Measurements from ENCODE around the gene KCNQ1.

KCNQ1 gene

DNA sequence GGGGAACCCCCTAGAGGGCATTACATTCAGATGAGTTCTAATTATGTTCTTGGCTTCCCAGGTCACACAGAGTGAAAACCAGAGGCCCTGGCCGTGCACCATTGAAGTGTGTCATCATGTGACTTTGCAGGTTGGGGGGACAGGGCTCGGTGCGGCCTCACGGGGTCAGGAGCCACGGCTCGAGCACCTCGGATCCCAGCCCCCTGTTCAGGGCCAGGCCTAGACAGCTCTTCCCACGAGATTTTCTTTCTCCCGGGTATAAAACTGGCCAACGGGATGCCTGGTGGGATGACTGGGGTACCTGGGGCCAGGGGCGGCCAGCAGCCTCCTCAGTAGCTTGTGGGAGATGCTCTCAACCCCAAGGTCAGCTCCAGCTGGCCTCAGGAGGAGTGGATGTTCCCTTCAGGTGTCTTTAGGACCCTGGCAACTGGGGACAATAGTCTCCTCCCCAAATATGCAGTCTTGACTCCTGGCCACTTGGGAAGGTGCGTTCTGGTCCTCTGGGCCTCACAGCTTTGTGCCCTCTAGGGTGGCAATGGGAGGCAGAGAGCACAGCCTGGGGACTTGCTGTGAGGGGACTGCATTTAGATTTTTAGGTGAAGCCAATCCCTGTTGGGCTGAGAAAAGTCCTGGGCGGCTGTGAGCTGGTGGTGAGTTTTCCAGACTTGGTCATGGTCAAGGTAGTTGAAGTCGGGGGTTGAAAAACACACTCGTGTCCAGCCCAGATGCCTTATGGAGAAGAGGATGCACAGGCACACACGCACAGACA lies 95.6 kb downstream of the KCNQ1 start:
- peaks cover 0 to 23% (median 14%) of the 10 kb centered on the region in 4 experiments for H3K4me1 ChIP-seq (ENCODE audit: control extremely low read depth in 1 of 4, control insufficient read depth in 4 of 4, insufficient read depth in 4 of 4, low read length in 3 of 4)
- 98% methylated on average over 16 of the region's 16 CpGs for WGBS (ENCODE audit: insufficient coverage)
- POLR2A ChIA-PET: no interaction called here
- H3K36me3 ChIP-seq (ENCODE audit: control insufficient read depth in 4 of 4, insufficient read depth in 4 of 4, low read length in 3 of 4): no peaks in the 10 kb centered on the region
- H3K9me3 ChIP-seq (ENCODE audit: control extremely low read depth in 1 of 5, control insufficient read depth in 4 of 5, insufficient read depth in 2 of 5, low read depth in 1 of 5, low read length in 4 of 5): no peaks in the 10 kb centered on the region
- H3K27ac ChIP-seq (ENCODE audit: insufficient read depth in 1 of 2, low read depth in 1 of 2, low read length in 2 of 2, poor library complexity in 1 of 2, severe bottlenecking in 2 of 2): no peak overlapping the region
- H3K27me3 ChIP-seq (replicated peaks in 2 of 5; ENCODE audit: control insufficient read depth in 4 of 5, insufficient read depth in 5 of 5, low read length in 4 of 5): no peaks in the 10 kb centered on the region
- CTCF ChIA-PET: interaction anchor here (10.9 kb wide), 1 partner anchor 349 kb away, joined by 462 read pairs; the partner anchor contains the start of gene CDKN1C
- DNase-seq: no peak
- H3K4me3 ChIP-seq (ENCODE audit: control insufficient read depth in 1 of 7, extremely low read depth in 1 of 7, insufficient read depth in 4 of 7, low read depth in 2 of 7, low read length in 6 of 7): no peak overlapping the region

DNA sequence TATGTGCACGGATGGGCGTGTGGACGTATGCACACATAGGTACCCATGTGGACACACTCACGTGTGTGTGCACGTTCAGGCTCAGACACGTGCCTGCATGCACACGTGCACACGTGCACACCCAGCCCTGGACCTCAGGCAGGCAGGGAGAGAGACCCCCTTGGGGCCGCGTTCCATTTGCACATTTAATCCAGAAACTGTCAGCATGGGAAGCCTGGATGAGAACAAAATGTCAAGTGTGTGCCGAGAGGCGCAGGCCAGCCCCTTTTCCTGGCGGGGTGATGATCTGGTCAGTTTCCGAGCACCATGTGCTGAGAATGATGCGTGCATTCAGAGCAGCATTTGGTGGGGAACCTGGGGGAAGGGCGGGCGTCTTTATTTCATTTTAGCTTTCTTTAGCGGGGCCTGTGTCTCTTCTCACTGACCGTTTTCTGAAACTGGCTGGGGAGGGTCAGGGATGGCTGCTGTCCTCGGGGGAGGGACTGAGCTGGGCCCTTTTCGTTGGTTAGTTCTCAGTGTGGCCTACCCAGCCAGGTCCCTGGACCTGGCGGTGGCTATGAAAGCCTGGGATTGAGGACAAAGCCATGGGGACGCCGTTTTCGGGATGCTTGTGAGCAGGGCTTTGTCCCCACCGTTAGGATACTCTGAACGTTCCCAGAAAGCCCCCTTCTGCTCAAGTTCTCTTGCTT lies 96.3 kb downstream of the KCNQ1 start:
- no peak overlapping the region for H3K4me3 ChIP-seq (ENCODE audit: control insufficient read depth in 1 of 7, extremely low read depth in 1 of 7, insufficient read depth in 4 of 7, low read depth in 2 of 7, low read length in 6 of 7)
- ChIA-PET CTCF (interaction anchor here (1.3 to 10.9 kb wide), 2 partner anchors 8 to 349 kb away, joined by 3 to 462 read pairs; partner anchors contain the start of gene CDKN1C), POLR2A (no interaction called here)
- no peaks in the 10 kb centered on the region for H3K36me3 ChIP-seq (ENCODE audit: control insufficient read depth in 4 of 4, insufficient read depth in 4 of 4, low read length in 3 of 4)
- H3K27me3 ChIP-seq (replicated peaks in 2 of 5; ENCODE audit: control insufficient read depth in 4 of 5, insufficient read depth in 5 of 5, low read length in 4 of 5): no peaks in the 10 kb centered on the region
- no peak for DNase-seq
- 95% methylated on average over 25 of the region's 27 CpGs for WGBS (ENCODE audit: insufficient coverage)
- H3K27ac ChIP-seq (ENCODE audit: insufficient read depth in 1 of 2, low read depth in 1 of 2, low read length in 2 of 2, poor library complexity in 1 of 2, severe bottlenecking in 2 of 2): no peak overlapping the region
- no peaks in the 10 kb centered on the region for H3K9me3 ChIP-seq (ENCODE audit: control extremely low read depth in 1 of 5, control insufficient read depth in 4 of 5, insufficient read depth in 2 of 5, low read depth in 1 of 5, low read length in 4 of 5)
- peaks cover 0 to 16% (median 8%) of the 10 kb centered on the region in 4 experiments for H3K4me1 ChIP-seq (ENCODE audit: control extremely low read depth in 1 of 4, control insufficient read depth in 4 of 4, insufficient read depth in 4 of 4, low read length in 3 of 4)

DNA sequence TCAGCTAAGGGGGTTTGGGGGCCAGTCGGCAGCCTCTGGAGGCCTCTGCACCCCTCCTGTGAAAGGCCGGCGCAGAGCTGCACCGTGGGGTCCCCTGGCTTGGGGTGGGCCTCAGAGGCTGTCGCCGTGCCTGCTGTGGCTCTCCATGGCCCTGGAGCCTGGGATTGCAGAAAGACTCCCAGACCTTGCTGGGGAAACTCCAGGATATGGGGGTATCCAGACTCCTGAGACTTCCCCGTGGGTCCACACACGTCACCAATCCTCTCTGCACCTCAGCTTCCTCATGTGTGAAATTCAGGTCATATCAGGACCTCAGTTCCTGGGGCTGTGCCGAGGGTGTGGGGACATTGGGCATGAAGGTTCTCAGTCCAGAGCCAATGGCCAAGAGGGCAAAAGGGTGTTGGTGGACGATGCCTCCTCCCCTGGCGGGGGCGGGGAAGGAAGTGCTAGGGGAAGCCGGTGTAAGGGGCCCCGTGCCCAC lies 97.1 kb downstream of the KCNQ1 start:
- Histone ChIP-seq H3K27ac (ENCODE audit: insufficient read depth in 1 of 2, low read depth in 1 of 2, low read length in 2 of 2, poor library complexity in 1 of 2, severe bottlenecking in 2 of 2) (no peak overlapping the region), H3K4me3 (ENCODE audit: control insufficient read depth in 1 of 7, extremely low read depth in 1 of 7, insufficient read depth in 4 of 7, low read depth in 2 of 7, low read length in 6 of 7) (no peak overlapping the region), H3K4me1 (ENCODE audit: control extremely low read depth in 1 of 4, control insufficient read depth in 4 of 4, insufficient read depth in 4 of 4, low read length in 3 of 4) (peaks cover 0 to 8% (median 4%) of the 10 kb centered on the region in 4 experiments), H3K36me3 (ENCODE audit: control insufficient read depth in 4 of 4, insufficient read depth in 4 of 4, low read length in 3 of 4) (no peaks in the 10 kb centered on the region), H3K27me3 (replicated peaks in 2 of 5; ENCODE audit: control insufficient read depth in 4 of 5, insufficient read depth in 5 of 5, low read length in 4 of 5) (no peaks in the 10 kb centered on the region), H3K9me3 (ENCODE audit: control extremely low read depth in 1 of 5, control insufficient read depth in 4 of 5, insufficient read depth in 2 of 5, low read depth in 1 of 5, low read length in 4 of 5) (no peaks in the 10 kb centered on the region)
- ChIA-PET CTCF (interaction anchor here (1.3 kb wide), 1 partner anchor 8 kb away, joined by 3 read pairs; no protein-coding TSS in a partner anchor), POLR2A (no interaction called here)
- 91% methylated on average over 8 of the region's 14 CpGs for WGBS (ENCODE audit: insufficient coverage)
- DNase-seq: peak in 2 of 3 donors; percentile 4 to 11

DNA sequence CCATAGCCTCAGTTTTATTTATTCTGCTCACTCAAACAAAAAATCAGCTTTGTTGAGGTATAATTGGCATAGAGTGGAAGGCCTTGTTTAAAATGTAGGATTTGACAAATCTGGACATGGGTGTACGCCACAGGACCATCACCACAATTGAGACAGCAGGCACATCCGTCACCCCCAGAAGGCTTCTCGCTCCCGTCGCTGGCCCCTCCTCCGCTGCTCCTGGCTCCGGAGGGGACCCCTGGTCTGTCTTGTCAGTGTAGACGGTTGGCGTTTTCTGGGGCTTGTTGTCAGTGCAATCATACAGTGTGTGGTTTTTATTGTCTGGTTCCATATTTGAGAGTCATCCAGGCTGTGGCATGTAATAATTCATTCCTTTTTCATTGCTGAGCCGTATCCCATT lies 97.6 kb downstream of the KCNQ1 start:
- Histone ChIP-seq H3K4me3 (ENCODE audit: control insufficient read depth in 1 of 7, extremely low read depth in 1 of 7, insufficient read depth in 4 of 7, low read depth in 2 of 7, low read length in 6 of 7) (no peak overlapping the region), H3K36me3 (ENCODE audit: control insufficient read depth in 4 of 4, insufficient read depth in 4 of 4, low read length in 3 of 4) (no peaks in the 10 kb centered on the region), H3K27me3 (replicated peaks in 2 of 5; ENCODE audit: control insufficient read depth in 4 of 5, insufficient read depth in 5 of 5, low read length in 4 of 5) (no peaks in the 10 kb centered on the region), H3K27ac (ENCODE audit: insufficient read depth in 1 of 2, low read depth in 1 of 2, low read length in 2 of 2, poor library complexity in 1 of 2, severe bottlenecking in 2 of 2) (no peak overlapping the region), H3K4me1 (ENCODE audit: control extremely low read depth in 1 of 4, control insufficient read depth in 4 of 4, insufficient read depth in 4 of 4, low read length in 3 of 4) (peaks cover 0 to 8% (median 4%) of the 10 kb centered on the region in 4 experiments), H3K9me3 (ENCODE audit: control extremely low read depth in 1 of 5, control insufficient read depth in 4 of 5, insufficient read depth in 2 of 5, low read depth in 1 of 5, low read length in 4 of 5) (no peaks in the 10 kb centered on the region)
- CTCF ChIA-PET: interaction anchor here (1.3 kb wide), 1 partner anchor 9 kb away, joined by 3 read pairs; no protein-coding TSS in a partner anchor
- DNase-seq: peak in 2 of 3 donors; percentile 20 to 21
- 91% methylated on average over 7 of the region's 10 CpGs for WGBS (ENCODE audit: insufficient coverage)
- POLR2A ChIA-PET: no interaction called here

DNA sequence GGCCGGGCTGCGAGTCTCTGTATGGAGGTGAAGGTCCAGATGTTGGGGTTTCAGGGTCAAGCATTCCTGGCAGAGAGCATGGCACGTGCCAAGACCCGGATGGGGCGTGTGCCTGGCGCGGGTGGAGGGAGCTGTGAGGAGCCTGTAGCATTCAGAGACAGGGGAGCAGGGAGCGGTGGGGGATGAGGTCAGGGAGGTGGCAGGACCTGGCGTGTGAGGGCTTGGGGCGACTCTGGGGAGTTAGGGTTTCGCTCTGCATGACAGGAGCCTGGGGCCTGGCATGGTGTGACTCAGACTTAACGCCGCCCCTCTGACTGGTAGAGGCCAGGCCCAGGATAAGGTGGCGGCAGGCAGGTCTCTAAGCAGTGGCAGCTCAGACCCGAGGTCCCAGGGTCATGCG lies 103.0 kb downstream of the KCNQ1 start:
- Histone ChIP-seq H3K27ac (ENCODE audit: insufficient read depth in 1 of 2, low read depth in 1 of 2, low read length in 2 of 2, poor library complexity in 1 of 2, severe bottlenecking in 2 of 2) (no peak overlapping the region), H3K36me3 (ENCODE audit: control insufficient read depth in 4 of 4, insufficient read depth in 4 of 4, low read length in 3 of 4) (no peaks in the 10 kb centered on the region), H3K9me3 (ENCODE audit: control extremely low read depth in 1 of 5, control insufficient read depth in 4 of 5, insufficient read depth in 2 of 5, low read depth in 1 of 5, low read length in 4 of 5) (peaks cover 0 to 3% (median 0%) of the 10 kb centered on the region in 5 experiments), H3K4me1 (ENCODE audit: control extremely low read depth in 1 of 4, control insufficient read depth in 4 of 4, insufficient read depth in 4 of 4, low read length in 3 of 4) (no peaks in the 10 kb centered on the region), H3K27me3 (replicated peaks in 2 of 5; ENCODE audit: control insufficient read depth in 4 of 5, insufficient read depth in 5 of 5, low read length in 4 of 5) (no peaks in the 10 kb centered on the region), H3K4me3 (ENCODE audit: control insufficient read depth in 1 of 7, extremely low read depth in 1 of 7, insufficient read depth in 4 of 7, low read depth in 2 of 7, low read length in 6 of 7) (no peak overlapping the region)
- no peak for DNase-seq
- ChIA-PET CTCF (interaction anchor here (0.8 kb wide), 1 partner anchor 9 kb away, joined by 3 read pairs; no protein-coding TSS in a partner anchor), POLR2A (no interaction called here)
- 96% methylated on average over 14 of the region's 16 CpGs for WGBS (ENCODE audit: insufficient coverage)

DNA sequence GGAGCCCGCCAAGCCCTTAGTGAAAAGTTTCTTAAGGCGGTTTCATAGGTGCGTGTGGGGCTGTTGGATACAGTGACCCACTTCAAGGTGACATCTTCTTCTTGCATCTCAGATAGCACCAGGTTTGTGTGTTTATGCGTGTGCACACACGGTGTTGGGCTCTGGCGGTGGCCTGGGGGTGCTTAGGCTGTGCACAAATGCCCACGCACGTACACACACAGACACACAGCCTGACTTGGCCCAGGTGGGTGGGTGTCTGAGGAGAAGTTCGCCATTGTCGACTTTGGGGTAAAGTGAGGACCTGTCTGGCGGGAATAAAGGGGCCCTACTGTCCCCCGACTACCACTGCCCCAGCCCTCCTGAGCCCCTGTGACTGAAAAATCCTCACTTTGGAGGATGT lies 103.8 kb downstream of the KCNQ1 start:
- no peak for DNase-seq
- over 99% methylated on average over 10 of the region's 12 CpGs for WGBS (ENCODE audit: insufficient coverage)
- no peak overlapping the region for H3K4me3 ChIP-seq (ENCODE audit: control insufficient read depth in 1 of 7, extremely low read depth in 1 of 7, insufficient read depth in 4 of 7, low read depth in 2 of 7, low read length in 6 of 7)
- H3K27ac ChIP-seq (ENCODE audit: insufficient read depth in 1 of 2, low read depth in 1 of 2, low read length in 2 of 2, poor library complexity in 1 of 2, severe bottlenecking in 2 of 2): no peak overlapping the region
- ChIA-PET CTCF (no interaction called here), POLR2A (no interaction called here)
- H3K4me1 ChIP-seq (ENCODE audit: control extremely low read depth in 1 of 4, control insufficient read depth in 4 of 4, insufficient read depth in 4 of 4, low read length in 3 of 4): no peaks in the 10 kb centered on the region
- H3K9me3 ChIP-seq (ENCODE audit: control extremely low read depth in 1 of 5, control insufficient read depth in 4 of 5, insufficient read depth in 2 of 5, low read depth in 1 of 5, low read length in 4 of 5): peaks cover 0 to 3% (median 0%) of the 10 kb centered on the region in 5 experiments
- H3K36me3 ChIP-seq (ENCODE audit: control insufficient read depth in 4 of 4, insufficient read depth in 4 of 4, low read length in 3 of 4): no peaks in the 10 kb centered on the region
- no peaks in the 10 kb centered on the region for H3K27me3 ChIP-seq (replicated peaks in 2 of 5; ENCODE audit: control insufficient read depth in 4 of 5, insufficient read depth in 5 of 5, low read length in 4 of 5)

DNA sequence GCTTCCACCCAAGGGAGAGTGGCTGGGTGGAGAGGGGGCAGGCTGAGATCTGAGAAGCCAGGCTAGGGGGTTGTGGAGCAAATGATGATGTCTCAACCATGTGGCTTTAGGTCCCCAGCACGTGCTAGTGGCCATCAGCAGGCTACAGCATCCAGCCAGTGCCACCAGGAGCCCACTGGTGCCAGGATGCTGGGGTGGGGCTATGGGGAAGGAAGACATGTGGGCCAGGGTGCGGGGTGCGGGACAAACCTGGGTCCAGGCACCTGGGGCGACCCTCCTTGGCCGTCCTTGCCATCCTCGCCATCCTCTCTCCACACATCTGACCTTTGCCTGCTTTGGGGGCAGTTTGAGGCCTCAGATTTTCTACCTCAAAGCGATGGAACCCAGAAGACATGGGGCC lies 104.3 kb downstream of the KCNQ1 start:
- Histone ChIP-seq H3K27ac (ENCODE audit: insufficient read depth in 1 of 2, low read depth in 1 of 2, low read length in 2 of 2, poor library complexity in 1 of 2, severe bottlenecking in 2 of 2) (no peak overlapping the region), H3K27me3 (replicated peaks in 2 of 5; ENCODE audit: control insufficient read depth in 4 of 5, insufficient read depth in 5 of 5, low read length in 4 of 5) (no peaks in the 10 kb centered on the region), H3K4me1 (ENCODE audit: control extremely low read depth in 1 of 4, control insufficient read depth in 4 of 4, insufficient read depth in 4 of 4, low read length in 3 of 4) (no peaks in the 10 kb centered on the region), H3K4me3 (ENCODE audit: control insufficient read depth in 1 of 7, extremely low read depth in 1 of 7, insufficient read depth in 4 of 7, low read depth in 2 of 7, low read length in 6 of 7) (no peak overlapping the region), H3K9me3 (ENCODE audit: control extremely low read depth in 1 of 5, control insufficient read depth in 4 of 5, insufficient read depth in 2 of 5, low read depth in 1 of 5, low read length in 4 of 5) (peaks cover 0 to 3% (median 0%) of the 10 kb centered on the region in 5 experiments), H3K36me3 (ENCODE audit: control insufficient read depth in 4 of 4, insufficient read depth in 4 of 4, low read length in 3 of 4) (no peaks in the 10 kb centered on the region)
- ChIA-PET POLR2A (no interaction called here), CTCF (no interaction called here)
- DNase-seq: no peak
- WGBS (ENCODE audit: insufficient coverage): 96% methylated on average over 7 of the region's 7 CpGs

Data from common myeloid progenitor, CD34-positive (primary cell).